ENCODE data around the gene TARS2.

- TF ChIP-seq, protein P1, sequence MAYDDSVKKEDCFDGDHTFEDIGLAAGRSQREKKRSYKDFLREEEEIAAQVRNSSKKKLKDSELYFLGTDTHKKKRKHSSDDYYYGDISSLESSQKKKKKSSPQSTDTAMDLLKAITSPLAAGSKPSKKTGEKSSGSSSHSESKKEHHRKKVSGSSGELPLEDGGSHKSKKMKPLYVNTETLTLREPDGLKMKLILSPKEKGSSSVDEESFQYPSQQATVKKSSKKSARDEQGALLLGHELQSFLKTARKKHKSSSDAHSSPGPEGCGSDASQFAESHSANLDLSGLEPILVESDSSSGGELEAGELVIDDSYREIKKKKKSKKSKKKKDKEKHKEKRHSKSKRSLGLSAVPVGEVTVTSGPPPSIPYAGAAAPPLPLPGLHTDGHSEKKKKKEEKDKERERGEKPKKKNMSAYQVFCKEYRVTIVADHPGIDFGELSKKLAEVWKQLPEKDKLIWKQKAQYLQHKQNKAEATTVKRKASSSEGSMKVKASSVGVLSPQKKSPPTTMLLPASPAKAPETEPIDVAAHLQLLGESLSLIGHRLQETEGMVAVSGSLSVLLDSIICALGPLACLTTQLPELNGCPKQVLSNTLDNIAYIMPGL (CRISPR knock-in tag; IDR thresholded peaks at IDR 0.05; ENCODE audit: borderline replicate concordance) = no peak
- no peak for TF ChIP-seq POLR2A (IDR thresholded peaks at IDR 0.05; ENCODE audit: low read length)
- TF ChIP-seq ESRRA (IDR thresholded peaks at IDR 0.05; ENCODE audit: borderline replicate concordance, low read length) = no peak
- no peak for TF ChIP-seq CTCF (IDR thresholded peaks at IDR 0.05)
- TF ChIP-seq, protein P2, sequence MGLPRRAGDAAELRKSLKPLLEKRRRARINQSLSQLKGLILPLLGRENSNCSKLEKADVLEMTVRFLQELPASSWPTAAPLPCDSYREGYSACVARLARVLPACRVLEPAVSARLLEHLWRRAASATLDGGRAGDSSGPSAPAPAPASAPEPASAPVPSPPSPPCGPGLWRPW (IDR thresholded peaks at IDR 0.05) = no peak
- no peak for TF ChIP-seq MAX (IDR thresholded peaks at IDR 0.05)
- TF ChIP-seq REST (IDR thresholded peaks at IDR 0.05) = no peak
- TF ChIP-seq CBX2 (IDR thresholded peaks at IDR 0.05; ENCODE audit: borderline replicate concordance, low read depth) = no peak
- TF ChIP-seq MAFK (IDR thresholded peaks at IDR 0.05; ENCODE audit: partially characterized antibody) = no peak
- no peak for TF ChIP-seq CEBPB (IDR thresholded peaks at IDR 0.05)
These were observed 2.8 kb upstream of the TARS2 start for GRCh38 chr1:150484431-150484830.
